ENCODE data around the gene ACOT4.

DNA sequence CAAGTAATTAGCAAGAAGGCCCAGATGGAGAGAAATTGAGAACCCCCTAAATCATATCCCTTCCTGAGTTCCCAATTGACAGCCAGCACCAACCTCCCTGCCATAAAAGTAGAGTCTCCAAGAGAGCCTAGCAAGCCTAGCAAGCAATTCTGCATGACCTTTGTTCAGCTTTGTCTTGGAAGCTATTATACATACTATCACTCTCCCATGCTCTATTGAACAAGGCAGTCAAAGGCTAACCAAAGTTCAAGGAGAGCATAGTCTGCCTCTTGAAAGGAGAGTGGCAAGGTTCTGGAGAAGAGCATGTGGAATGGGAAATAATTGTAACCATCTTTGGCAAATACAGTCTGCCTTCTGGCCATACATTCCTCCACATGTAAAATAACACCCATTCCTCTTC is 7.8 kb downstream of the ACOT4 start:
- TF ChIP-seq POLR2AphosphoS5 (IDR thresholded peaks at IDR 0.05; ENCODE audit: insufficient read depth, low read depth, low read length) (no peak), MYC (IDR thresholded peaks at IDR 0.05; ENCODE audit: low read depth, low read length) (no peak), POLR2A (IDR thresholded peaks at IDR 0.05; ENCODE audit: low read depth, low read length) (no peak), JUN (IDR thresholded peaks at IDR 0.05; ENCODE audit: borderline replicate concordance, insufficient read depth, insufficient read length, low read depth) (no peak)
- TF ChIP-seq, protein P1, sequence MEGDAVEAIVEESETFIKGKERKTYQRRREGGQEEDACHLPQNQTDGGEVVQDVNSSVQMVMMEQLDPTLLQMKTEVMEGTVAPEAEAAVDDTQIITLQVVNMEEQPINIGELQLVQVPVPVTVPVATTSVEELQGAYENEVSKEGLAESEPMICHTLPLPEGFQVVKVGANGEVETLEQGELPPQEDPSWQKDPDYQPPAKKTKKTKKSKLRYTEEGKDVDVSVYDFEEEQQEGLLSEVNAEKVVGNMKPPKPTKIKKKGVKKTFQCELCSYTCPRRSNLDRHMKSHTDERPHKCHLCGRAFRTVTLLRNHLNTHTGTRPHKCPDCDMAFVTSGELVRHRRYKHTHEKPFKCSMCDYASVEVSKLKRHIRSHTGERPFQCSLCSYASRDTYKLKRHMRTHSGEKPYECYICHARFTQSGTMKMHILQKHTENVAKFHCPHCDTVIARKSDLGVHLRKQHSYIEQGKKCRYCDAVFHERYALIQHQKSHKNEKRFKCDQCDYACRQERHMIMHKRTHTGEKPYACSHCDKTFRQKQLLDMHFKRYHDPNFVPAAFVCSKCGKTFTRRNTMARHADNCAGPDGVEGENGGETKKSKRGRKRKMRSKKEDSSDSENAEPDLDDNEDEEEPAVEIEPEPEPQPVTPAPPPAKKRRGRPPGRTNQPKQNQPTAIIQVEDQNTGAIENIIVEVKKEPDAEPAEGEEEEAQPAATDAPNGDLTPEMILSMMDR (IDR thresholded peaks at IDR 0.05; ENCODE audit: extremely low read depth in 1 of 2, insufficient read depth in 1 of 2, low read depth in 1 of 2, low read length in 2 of 2): no peak
